Measurements from ENCODE around the gene DMBX1. TPM values are rescaled to one million over a fixed set of nuclear protein-coding genes. Genes with fewer than 3 reads are reported as not detected.

Gene DMBX1
- total RNA-seq, 1 experiment from 2014 or later = 2.3 TPM

DNA sequence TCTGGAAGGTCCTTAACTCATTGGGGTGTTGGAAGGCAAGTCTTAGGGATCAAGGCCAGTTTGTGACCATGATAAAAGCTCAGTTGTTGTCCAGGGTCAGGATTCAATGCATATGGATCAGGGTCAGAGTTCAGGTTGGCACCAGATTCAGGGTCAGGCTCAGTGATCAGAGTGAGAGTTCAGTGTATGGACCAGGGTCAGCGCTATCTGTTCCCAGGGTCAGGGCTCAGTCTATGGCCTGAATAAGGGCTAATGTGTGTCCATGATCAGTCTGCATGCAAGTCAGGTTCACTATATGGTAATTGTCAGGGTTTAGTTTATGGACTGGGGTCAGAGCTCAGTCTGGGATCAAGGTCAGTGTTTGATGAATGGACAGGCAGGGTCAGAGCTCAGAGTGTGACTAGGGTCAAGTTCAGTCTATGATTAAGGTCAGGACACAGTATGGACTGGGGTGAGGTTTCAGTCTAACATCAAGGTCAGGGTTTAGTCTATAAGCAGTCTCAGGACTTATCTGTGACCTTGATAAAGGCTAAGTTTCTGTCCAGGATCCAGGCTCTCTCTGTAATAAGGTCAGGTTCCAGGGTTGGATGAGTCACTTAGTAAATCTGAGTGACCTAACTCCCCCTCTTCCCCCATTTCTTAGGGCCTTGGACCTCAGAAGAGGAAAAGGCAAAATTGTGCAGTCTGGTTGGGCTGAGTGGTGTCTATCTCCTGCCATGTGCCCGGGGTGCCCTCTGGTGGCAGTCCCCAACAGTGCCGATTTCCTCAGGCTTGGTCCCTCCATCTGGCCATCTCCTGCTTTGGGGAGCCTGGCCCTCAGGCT lies 38.0 kb downstream of the DMBX1 start:
- Histone ChIP-seq H2AFZ (ENCODE audit: low read length) (no peak overlapping the region), H3K9ac (ENCODE audit: extremely low read depth, insufficient read length, low read length) (no peak overlapping the region), H3K27ac (ENCODE audit: insufficient read length, low read depth, low read length) (no peak overlapping the region), H3K4me2 (ENCODE audit: insufficient read depth, insufficient read length, low read length) (no peak overlapping the region), H2BK12ac (ENCODE audit: insufficient read length, low read depth, low read length) (no peak overlapping the region), H3K14ac (ENCODE audit: insufficient read depth, low read length) (no peak overlapping the region), H3K23ac (ENCODE audit: insufficient read length, low read depth, low read length) (no peak overlapping the region), H2BK120ac (ENCODE audit: low read depth, low read length, poor library complexity, severe bottlenecking) (no peak overlapping the region), H4K20me1 (ENCODE audit: control insufficient read depth, insufficient read depth, insufficient read length) (no peaks in the 10 kb centered on the region), H3K4me1 (ENCODE audit: insufficient read depth, low read length) (peaks cover 6% of the 10 kb centered on the region; the same call in 1 of the 2 replicates), H4K8ac (replicated peaks; ENCODE audit: insufficient read length, low read depth, low read length) (no peak overlapping the region), H3K27me3 (ENCODE audit: insufficient read depth, low read length) (peaks cover 22% of the 10 kb centered on the region; the same call in 1 of the 2 replicates), H3K9me3 (ENCODE audit: control insufficient read depth, low read depth, low read length) (no peaks in the 10 kb centered on the region), H4K91ac (ENCODE audit: insufficient read length, low read depth, low read length) (no peak overlapping the region), H2BK20ac (ENCODE audit: low read depth, low read length, poor library complexity, severe bottlenecking) (no peak overlapping the region), H2BK5ac (ENCODE audit: insufficient read length, low read length) (no peak overlapping the region), H4K5ac (ENCODE audit: insufficient read length, low read depth, low read length) (no peak overlapping the region), H3K56ac (ENCODE audit: insufficient read length, low read depth, low read length) (no peak overlapping the region), H3K79me1 (ENCODE audit: insufficient read depth, low read depth, low read length, poor library complexity, severe bottlenecking) (no peaks in the 10 kb centered on the region), H3K18ac (ENCODE audit: insufficient read length, low read depth, low read length) (no peak overlapping the region), H2BK15ac (ENCODE audit: low read depth, low read length) (no peak overlapping the region), H3K23me2 (ENCODE audit: insufficient read length, low read depth, low read length, poor library complexity, severe bottlenecking) (no peaks in the 10 kb centered on the region), H2AK5ac (ENCODE audit: insufficient read length, low read length) (no peak overlapping the region), H3K4ac (ENCODE audit: low read depth, low read length) (no peak overlapping the region), H3K79me2 (ENCODE audit: insufficient read depth, low read length) (no peaks in the 10 kb centered on the region), H3T11ph (ENCODE audit: low read length) (no peak overlapping the region)
- Mint-ChIP-seq H3K9me3 (no peaks in the 10 kb centered on the region; a peak in 2 of 5 replicates), H3K36me3 (ENCODE audit: insufficient read depth in 1 of 3, low read depth in 3 of 3) (no peaks in the 10 kb centered on the region), H3K4me1 (peaks cover 63 to 64% of the 10 kb centered on the region in 2 experiments), H3K27ac (no peak overlapping the region), H3K4me3 (peak overlapping the region in 1 of 2 experiments; percentile 21; a peak in 1 of 5 replicates), H3K27me3 (ENCODE audit: low read depth) (peaks cover 100% of the 10 kb centered on the region)
- WGBS (ENCODE audit: extremely low coverage, insufficient read length, low lambda C conversion rate) = no CpG with 5 or more reads among the region's 3 CpGs
- TF ChIP-seq, protein P1, sequence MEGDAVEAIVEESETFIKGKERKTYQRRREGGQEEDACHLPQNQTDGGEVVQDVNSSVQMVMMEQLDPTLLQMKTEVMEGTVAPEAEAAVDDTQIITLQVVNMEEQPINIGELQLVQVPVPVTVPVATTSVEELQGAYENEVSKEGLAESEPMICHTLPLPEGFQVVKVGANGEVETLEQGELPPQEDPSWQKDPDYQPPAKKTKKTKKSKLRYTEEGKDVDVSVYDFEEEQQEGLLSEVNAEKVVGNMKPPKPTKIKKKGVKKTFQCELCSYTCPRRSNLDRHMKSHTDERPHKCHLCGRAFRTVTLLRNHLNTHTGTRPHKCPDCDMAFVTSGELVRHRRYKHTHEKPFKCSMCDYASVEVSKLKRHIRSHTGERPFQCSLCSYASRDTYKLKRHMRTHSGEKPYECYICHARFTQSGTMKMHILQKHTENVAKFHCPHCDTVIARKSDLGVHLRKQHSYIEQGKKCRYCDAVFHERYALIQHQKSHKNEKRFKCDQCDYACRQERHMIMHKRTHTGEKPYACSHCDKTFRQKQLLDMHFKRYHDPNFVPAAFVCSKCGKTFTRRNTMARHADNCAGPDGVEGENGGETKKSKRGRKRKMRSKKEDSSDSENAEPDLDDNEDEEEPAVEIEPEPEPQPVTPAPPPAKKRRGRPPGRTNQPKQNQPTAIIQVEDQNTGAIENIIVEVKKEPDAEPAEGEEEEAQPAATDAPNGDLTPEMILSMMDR (conservative IDR thresholded peaks at IDR 0.05) = peak; percentile 87
- DNase-seq = peak; percentile 85
